Astrocyte (in vitro differentiated cells and primary cell): ENCODE data around the gene LRMDA. TPM values are rescaled to one million over a fixed set of nuclear protein-coding genes. Genes with fewer than 3 reads are reported as not detected.

Experiments
- DNase-seq: peaks from one replicate; pipeline ENCODE4 v3.0.0-alpha.2; 2010; ENCODE audit warnings: low read depth
- FAIRE-seq: peaks from 2 replicates; lab custom pipeline; 2011; peaks lifted over from hg19 to GRCh38; lab: Jason Lieb, UNC
- H2AFZ ChIP-seq: 2 replicates; pipeline ENCODE4 v1.6.0; 2012; ENCODE audit warnings: low read depth, low read length, inconsistent platforms
- H3K27ac ChIP-seq: 2 replicates; pipeline ENCODE4 v1.5.1; 2011; ENCODE audit warnings: low read depth, low read length, inconsistent platforms
- H3K27me3 ChIP-seq: 2 replicates; pipeline ENCODE4 v1.6.0; 2011; ENCODE audit warnings: low read length, inconsistent platforms; ENCODE audit not compliant: insufficient read depth
- H3K36me3 ChIP-seq: 2 replicates; pipeline ENCODE4 v1.5.1; 2011; ENCODE audit warnings: low read length, inconsistent platforms; ENCODE audit not compliant: insufficient read depth
- H3K4me1 ChIP-seq: 2 replicates; pipeline ENCODE4 v1.5.1; 2011; ENCODE audit warnings: low read length, inconsistent platforms; ENCODE audit not compliant: insufficient read depth
- H3K4me2 ChIP-seq: 2 replicates; pipeline ENCODE4 v1.6.0; 2012; ENCODE audit warnings: low read length, inconsistent platforms
- H3K4me3 ChIP-seq: 2 replicates; pipeline ENCODE4 v1.5.1; 2011; ENCODE audit warnings: low read depth, mild to moderate bottlenecking, low read length, inconsistent platforms; ENCODE audit not compliant: insufficient read depth
- H3K79me2 ChIP-seq: 2 replicates; pipeline ENCODE4 v1.6.0; 2012; ENCODE audit warnings: mild to moderate bottlenecking, low read length, inconsistent platforms; ENCODE audit not compliant: insufficient read depth
- H3K9ac ChIP-seq: 2 replicates; pipeline ENCODE4 v1.6.0; 2012; ENCODE audit warnings: mild to moderate bottlenecking, low read length, inconsistent platforms
- H3K9me3 ChIP-seq: 2 replicates; pipeline ENCODE4 v1.5.1; 2012; ENCODE audit warnings: low read depth, mild to moderate bottlenecking, low read length, inconsistent platforms; ENCODE audit not compliant: insufficient read depth
- H4K20me1 ChIP-seq: 2 replicates; pipeline ENCODE4 v1.6.0; 2012; ENCODE audit warnings: low read length, inconsistent platforms; ENCODE audit not compliant: insufficient read depth
- H3K27ac Mint-ChIP-seq: one replicate; pipeline ENCODE4 v1.8.0; 2021; ENCODE audit warnings: mild to moderate bottlenecking, mixed read lengths; ENCODE audit not compliant: unreplicated experiment
- H3K27me3 Mint-ChIP-seq: one replicate; pipeline ENCODE4 v1.8.0; 2021; ENCODE audit warnings: low read depth, mixed read lengths; ENCODE audit not compliant: unreplicated experiment
- H3K36me3 Mint-ChIP-seq: one replicate; pipeline ENCODE4 v1.8.0; 2021; ENCODE audit warnings: low read depth, mixed read lengths; ENCODE audit not compliant: unreplicated experiment
- H3K4me1 Mint-ChIP-seq: one replicate; pipeline ENCODE4 v1.8.0; 2021; ENCODE audit warnings: low read depth, mixed read lengths; ENCODE audit not compliant: unreplicated experiment
- H3K4me3 Mint-ChIP-seq: one replicate; pipeline ENCODE4 v1.8.0; 2021; ENCODE audit warnings: mild to moderate bottlenecking, moderate library complexity, mixed read lengths; ENCODE audit not compliant: unreplicated experiment
- H3K9me3 Mint-ChIP-seq: one replicate; pipeline ENCODE4 v1.8.0; 2021; ENCODE audit warnings: mild to moderate bottlenecking, mixed read lengths; ENCODE audit not compliant: unreplicated experiment
- CTCF ChIP-seq: IDR thresholded peaks from 2 replicates; pipeline ENCODE4 v1.5.1; 2011; ENCODE audit warnings: low read depth, mild to moderate bottlenecking, inconsistent platforms, low read length, moderate library complexity; ENCODE audit not compliant: insufficient read depth
- EZH2 ChIP-seq: IDR thresholded peaks from 2 replicates; pipeline ENCODE4 v1.6.1; 2012; ENCODE audit warnings: mild to moderate bottlenecking, low read length, inconsistent platforms; ENCODE audit not compliant: insufficient read depth
- total RNA-seq: library from RNA; stranded (reverse); gene quantifications from 2 replicates; pipeline ENCODE4 v1.2.1, GENCODE V29; 2021

LRMDA gene
- total RNA-seq, 1 donor from 2014 or later: 2.7 TPM

GRCh38 chr10:76086170-76086760, 654.8 kb downstream of the LRMDA start:
- Histone ChIP-seq H3K36me3 (no peaks in the 10 kb centered on the region), H3K79me2 (no peaks in the 10 kb centered on the region), H3K9ac (no peak overlapping the region), H3K9me3 (no peaks in the 10 kb centered on the region), H3K27me3 (no peaks in the 10 kb centered on the region), H3K4me3 (no peak overlapping the region), H2AFZ (no peak overlapping the region), H3K27ac (no peak overlapping the region), H4K20me1 (no peaks in the 10 kb centered on the region), H3K4me2 (peak overlapping the region; percentile 38), H3K4me1 (peaks cover 19% of the 10 kb centered on the region)
- no peak for FAIRE-seq
- Mint-ChIP-seq H3K9me3 (peaks cover 5% of the 10 kb centered on the region), H3K27ac (peak overlapping the region; percentile 20), H3K4me3 (no peak overlapping the region), H3K4me1 (peaks cover 35% of the 10 kb centered on the region), H3K36me3 (no peaks in the 10 kb centered on the region), H3K27me3 (no peaks in the 10 kb centered on the region)
- no peak for TF ChIP-seq CTCF
- no peak for TF ChIP-seq EZH2
- DNase-seq: no peak

- Mint-ChIP-seq H3K27ac (peak overlapping the region; percentile 54), H3K27me3 (no peaks in the 10 kb centered on the region), H3K4me1 (peaks cover 35% of the 10 kb centered on the region), H3K36me3 (no peaks in the 10 kb centered on the region), H3K9me3 (peaks cover 5% of the 10 kb centered on the region), H3K4me3 (no peak overlapping the region)
- no peaks in the 10 kb centered on the region for H3K36me3 ChIP-seq
- no peaks in the 10 kb centered on the region for H3K27me3 ChIP-seq
- no peak overlapping the region for H3K4me3 ChIP-seq
- no peaks in the 10 kb centered on the region for H3K79me2 ChIP-seq
- H3K9me3 ChIP-seq: no peaks in the 10 kb centered on the region
- peak; percentile 97 for DNase-seq
- H3K4me2 ChIP-seq: peak overlapping the region; percentile 38
- H3K9ac ChIP-seq: no peak overlapping the region
- H2AFZ ChIP-seq: no peak overlapping the region
- H4K20me1 ChIP-seq: no peaks in the 10 kb centered on the region
- peaks cover 19% of the 10 kb centered on the region for H3K4me1 ChIP-seq
- no peak overlapping the region for H3K27ac ChIP-seq
- no peak for FAIRE-seq
- TF ChIP-seq EZH2 (no peak), CTCF (peak; percentile 44)
Measured at GRCh38 chr10:76086761-76087639, 655.6 kb downstream of the LRMDA start.

- Mint-ChIP-seq H3K4me1 (peaks cover 27% of the 10 kb centered on the region), H3K9me3 (peaks cover 5% of the 10 kb centered on the region), H3K27ac (no peak overlapping the region), H3K27me3 (no peaks in the 10 kb centered on the region), H3K36me3 (no peaks in the 10 kb centered on the region), H3K4me3 (no peak overlapping the region)
- Histone ChIP-seq H3K36me3 (no peaks in the 10 kb centered on the region), H3K79me2 (no peaks in the 10 kb centered on the region), H3K9me3 (no peaks in the 10 kb centered on the region), H3K4me2 (no peak overlapping the region), H3K27ac (no peak overlapping the region), H2AFZ (no peak overlapping the region), H3K9ac (no peak overlapping the region), H3K4me1 (peaks cover 11% of the 10 kb centered on the region), H3K4me3 (no peak overlapping the region), H4K20me1 (no peaks in the 10 kb centered on the region), H3K27me3 (no peaks in the 10 kb centered on the region)
- DNase-seq (no peak), FAIRE-seq (no peak)
- TF ChIP-seq EZH2 (no peak), CTCF (no peak)
Measured at GRCh38 chr10:76088008-76088407, 656.6 kb downstream of the LRMDA start.
